GM10248 (cell line): ENCODE results near the gene ZNRF1.

ENCODE experiments used
- CTCF ChIA-PET: fragments of 300-600 bp; sonication (Branson Sonifier 250); formaldehyde crosslinking; extraction: SDS; loops from one replicate; lab custom pipeline; 2021; ENCODE audit warnings: antibody characterized with exemption; lab: Yijun Ruan, JAX
- POLR2A ChIA-PET: fragments of 350-650 bp; sonication (Branson Sonifier 250); formaldehyde crosslinking; extraction: SDS; loops from one replicate; lab custom pipeline; 2020; ENCODE audit warnings: antibody characterized with exemption; lab: Yijun Ruan, JAX
- DNase-seq: peaks from one replicate; pipeline ENCODE4 v3.0.0; 2012; ENCODE audit errors: extremely low spot score
- TF ChIP-seq, protein P1 (sequence below): IDR thresholded peaks from 2 replicates; pipeline ENCODE4 v1.5.1; 2012; ENCODE audit warnings: mild to moderate bottlenecking, low read depth; ENCODE audit errors: extremely low read depth, missing control alignments, control extremely low read depth

The ZNRF1 gene

DNA sequence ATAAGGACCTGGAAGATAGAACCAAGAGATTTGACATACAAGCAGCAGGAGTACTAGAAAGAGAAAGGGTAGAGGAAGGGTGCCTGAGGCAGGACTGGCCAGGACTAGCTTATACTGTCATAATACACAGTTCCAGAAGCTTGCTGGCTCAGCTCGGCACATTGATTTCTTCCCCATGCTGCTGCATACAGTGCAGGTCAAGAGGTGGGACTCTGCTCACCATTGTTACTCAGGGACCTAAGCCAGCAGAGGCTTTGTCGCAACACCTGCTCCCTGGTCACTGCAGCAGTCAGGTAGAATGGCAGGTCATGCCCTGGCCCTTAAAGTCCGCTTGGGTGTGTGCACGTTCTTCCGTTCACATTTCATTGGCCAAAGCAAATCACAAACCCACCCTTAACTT, 85.0 kb downstream of the ZNRF1 start:
- TF ChIP-seq, protein P1, sequence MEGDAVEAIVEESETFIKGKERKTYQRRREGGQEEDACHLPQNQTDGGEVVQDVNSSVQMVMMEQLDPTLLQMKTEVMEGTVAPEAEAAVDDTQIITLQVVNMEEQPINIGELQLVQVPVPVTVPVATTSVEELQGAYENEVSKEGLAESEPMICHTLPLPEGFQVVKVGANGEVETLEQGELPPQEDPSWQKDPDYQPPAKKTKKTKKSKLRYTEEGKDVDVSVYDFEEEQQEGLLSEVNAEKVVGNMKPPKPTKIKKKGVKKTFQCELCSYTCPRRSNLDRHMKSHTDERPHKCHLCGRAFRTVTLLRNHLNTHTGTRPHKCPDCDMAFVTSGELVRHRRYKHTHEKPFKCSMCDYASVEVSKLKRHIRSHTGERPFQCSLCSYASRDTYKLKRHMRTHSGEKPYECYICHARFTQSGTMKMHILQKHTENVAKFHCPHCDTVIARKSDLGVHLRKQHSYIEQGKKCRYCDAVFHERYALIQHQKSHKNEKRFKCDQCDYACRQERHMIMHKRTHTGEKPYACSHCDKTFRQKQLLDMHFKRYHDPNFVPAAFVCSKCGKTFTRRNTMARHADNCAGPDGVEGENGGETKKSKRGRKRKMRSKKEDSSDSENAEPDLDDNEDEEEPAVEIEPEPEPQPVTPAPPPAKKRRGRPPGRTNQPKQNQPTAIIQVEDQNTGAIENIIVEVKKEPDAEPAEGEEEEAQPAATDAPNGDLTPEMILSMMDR, result no peak
- POLR2A ChIA-PET, result no interaction called here
- CTCF ChIA-PET, result interaction anchor here (0.9 to 2.0 kb wide), 2 partner anchors 32 to 86 kb away, joined by 3 to 4 read pairs; no protein-coding TSS in a partner anchor
- no peak for DNase-seq

DNA sequence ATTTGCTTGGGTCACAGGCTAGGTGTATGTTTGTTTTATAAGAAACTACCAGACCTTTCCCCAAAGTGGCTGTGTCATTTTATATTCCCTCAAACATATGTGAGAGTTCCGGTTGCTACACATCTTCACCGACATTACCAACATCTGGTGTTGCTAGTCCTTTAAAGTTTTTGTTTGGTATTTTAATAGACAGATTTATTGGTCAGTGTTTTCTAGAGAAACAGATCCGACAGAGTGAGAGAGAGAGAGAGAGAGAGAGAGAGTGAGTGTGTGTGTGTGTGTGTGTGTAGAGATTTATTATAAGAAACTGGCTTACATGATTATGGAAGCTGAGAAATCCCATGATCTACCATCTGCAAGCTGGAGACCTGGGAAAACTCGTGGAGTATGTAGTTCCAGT, 86.7 kb downstream of the ZNRF1 start:
- no peak for DNase-seq
- ChIA-PET CTCF (interaction anchor here (0.8 to 1.0 kb wide), 2 partner anchors 11 to 13 kb away, joined by 3 read pairs; no protein-coding TSS in a partner anchor), POLR2A (no interaction called here)
- TF ChIP-seq, protein P1, result no peak

DNA sequence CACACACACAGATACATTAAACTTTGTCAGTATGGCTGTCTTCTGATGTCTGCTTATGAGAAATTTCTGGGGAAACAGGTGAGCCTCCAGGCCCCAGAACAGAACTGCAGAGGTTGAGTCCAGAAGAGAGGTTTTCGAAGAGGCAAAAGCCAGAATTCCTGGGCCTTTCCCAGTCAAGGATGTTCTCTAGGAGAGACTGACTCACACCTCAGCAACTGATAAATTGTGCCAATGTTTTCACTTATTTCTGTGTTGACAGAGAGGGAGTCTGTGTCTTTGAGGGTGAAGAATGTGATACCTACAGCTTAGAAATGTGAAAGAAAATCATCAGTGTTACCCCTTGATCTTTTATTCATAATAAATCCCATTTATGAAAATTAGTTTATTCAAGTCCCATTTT, 87.5 kb downstream of the ZNRF1 start:
- ChIA-PET CTCF (interaction anchor here (0.9 to 3.3 kb wide), 4 partner anchors 13 to 27 kb away, joined by 3 to 17 read pairs (median 3); no protein-coding TSS in a partner anchor), POLR2A (no interaction called here)
- DNase-seq, result no peak
- TF ChIP-seq, protein P1, result no peak

DNA sequence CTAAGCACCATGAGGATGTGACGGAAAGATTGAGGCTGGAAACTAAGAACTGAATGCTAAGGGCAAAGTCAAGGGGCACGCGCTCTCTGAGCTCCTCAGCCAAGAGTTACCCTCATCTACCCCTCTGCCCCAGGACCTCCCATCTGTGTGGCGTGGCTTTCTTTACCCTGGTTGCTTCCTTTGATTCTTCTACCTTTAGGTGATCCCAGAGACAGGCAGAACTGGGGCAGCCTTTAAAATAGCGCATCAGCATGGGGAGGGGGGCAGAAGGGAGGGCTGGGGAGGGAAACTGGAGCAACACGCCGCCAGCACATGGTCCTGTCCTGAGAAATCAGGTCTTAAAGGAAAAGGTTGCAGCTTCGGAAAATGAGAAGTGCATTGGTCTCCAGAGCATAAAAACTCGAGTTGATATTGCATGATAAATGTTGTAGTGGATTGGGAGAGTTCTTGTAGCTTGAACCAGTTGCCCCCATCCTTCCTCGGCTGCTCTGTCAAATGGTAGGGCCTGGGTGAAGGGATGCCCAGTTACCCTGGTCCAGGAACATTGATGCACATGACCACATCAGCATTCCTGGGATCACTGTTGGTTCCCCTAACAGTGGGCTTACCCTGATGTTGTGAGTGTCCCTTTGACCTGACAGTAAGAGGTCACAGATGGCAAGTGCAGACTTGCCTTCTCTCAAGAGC, 88.0 kb downstream of the ZNRF1 start:
- ChIA-PET POLR2A (no interaction called here), CTCF (interaction anchor here (0.8 to 3.3 kb wide), 5 partner anchors 11 to 225 kb away, joined by 3 to 17 read pairs (median 3); no protein-coding TSS in a partner anchor)
- TF ChIP-seq, protein P1, result no peak
- no peak for DNase-seq

DNA sequence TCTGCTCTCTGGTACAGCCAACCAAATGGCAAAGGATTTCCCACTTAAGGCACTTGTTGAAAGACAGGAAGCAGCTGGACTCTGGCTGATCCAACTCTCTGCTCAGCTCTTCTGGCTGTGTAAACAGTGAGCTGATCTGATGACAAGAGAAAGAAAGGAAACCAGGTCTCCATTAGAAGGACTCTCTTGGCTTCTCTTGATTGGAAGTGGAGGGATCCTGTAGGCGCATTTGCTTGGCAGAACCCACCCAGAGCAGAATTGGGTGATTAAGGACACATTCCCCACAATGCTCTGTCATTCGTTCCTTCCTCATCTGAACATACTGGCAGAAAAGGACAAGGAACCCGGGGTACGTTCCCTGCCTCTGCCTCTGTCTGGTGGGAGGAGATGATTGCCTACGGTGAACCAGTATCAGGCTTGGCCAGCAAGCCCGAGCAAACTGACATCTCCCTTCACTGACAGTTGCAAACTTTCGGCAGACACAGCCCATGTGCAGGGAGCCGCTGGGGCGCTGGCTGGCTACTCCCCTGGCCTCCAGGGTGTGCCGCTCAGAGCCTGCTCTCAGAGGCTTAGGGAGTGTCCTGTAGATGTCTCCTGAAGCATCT, 88.7 kb downstream of the ZNRF1 start:
- DNase-seq, result no peak
- TF ChIP-seq, protein P1, result no peak
- POLR2A ChIA-PET, result no interaction called here
- CTCF ChIA-PET, result interaction anchor here (0.8 to 3.3 kb wide), 4 partner anchors 10 to 225 kb away, joined by 3 to 17 read pairs (median 3); no protein-coding TSS in a partner anchor

DNA sequence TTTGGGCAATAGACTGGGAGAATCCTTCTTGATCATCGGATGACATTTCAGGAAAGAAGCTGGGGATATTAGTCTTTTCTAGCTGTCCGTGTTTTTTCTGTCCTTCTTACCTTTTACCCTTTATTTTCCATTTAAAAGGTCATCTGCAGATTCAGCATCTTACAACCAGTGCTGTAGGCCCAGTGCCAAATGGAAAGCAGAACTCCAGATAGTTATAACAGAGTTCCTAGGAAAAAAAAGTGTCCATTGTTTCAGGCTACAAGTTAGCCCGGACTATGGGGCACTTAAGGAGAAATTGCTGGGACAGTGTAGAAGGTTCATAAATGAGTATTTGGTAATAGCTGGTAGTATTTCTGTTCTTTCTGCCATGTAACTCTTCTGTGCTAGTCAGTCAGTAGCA, 89.4 kb downstream of the ZNRF1 start:
- DNase-seq, result no peak
- TF ChIP-seq, protein P1, result no peak
- CTCF ChIA-PET, result interaction anchor here (1.0 to 3.3 kb wide), 3 partner anchors 12 to 226 kb away, joined by 3 to 17 read pairs (median 3); no protein-coding TSS in a partner anchor
- POLR2A ChIA-PET, result no interaction called here
